IPS-18a (cell line): Measurements from ENCODE around the gene DYNLT4.
"Not testable (repeated sequence)": the region's sequence is repeated elsewhere in the genome, so short reads cannot be mapped to it uniquely, and the experiment has no call there.

Source experiments
- H3K27ac ChIP-seq: one replicate; pipeline ENCODE4 v1.5.1; 2013; ENCODE audit warnings: low read length
- H3K27me3 ChIP-seq: one replicate; pipeline ENCODE4 v1.6.1; 2013; ENCODE audit warnings: mild to moderate bottlenecking, low read length; ENCODE audit not compliant: control insufficient read depth, insufficient read depth
- H3K36me3 ChIP-seq: one replicate; pipeline ENCODE4 v1.6.1; 2013; ENCODE audit warnings: low read depth, low read length; ENCODE audit not compliant: control insufficient read depth
- H3K4me1 ChIP-seq: one replicate; pipeline ENCODE4 v1.6.1; 2013; ENCODE audit warnings: low read depth, low read length; ENCODE audit not compliant: control insufficient read depth
- H3K4me3 ChIP-seq: one replicate; pipeline ENCODE4 v1.5.1; 2013; ENCODE audit warnings: low read length
- H3K9ac ChIP-seq: one replicate; pipeline ENCODE4 v1.6.1; 2013; ENCODE audit warnings: mild to moderate bottlenecking, low read length, moderate library complexity
- H3K9me3 ChIP-seq: one replicate; pipeline ENCODE4 v1.6.1; 2013; ENCODE audit warnings: low read depth, low read length; ENCODE audit not compliant: control insufficient read depth

Gene DYNLT4

DNA sequence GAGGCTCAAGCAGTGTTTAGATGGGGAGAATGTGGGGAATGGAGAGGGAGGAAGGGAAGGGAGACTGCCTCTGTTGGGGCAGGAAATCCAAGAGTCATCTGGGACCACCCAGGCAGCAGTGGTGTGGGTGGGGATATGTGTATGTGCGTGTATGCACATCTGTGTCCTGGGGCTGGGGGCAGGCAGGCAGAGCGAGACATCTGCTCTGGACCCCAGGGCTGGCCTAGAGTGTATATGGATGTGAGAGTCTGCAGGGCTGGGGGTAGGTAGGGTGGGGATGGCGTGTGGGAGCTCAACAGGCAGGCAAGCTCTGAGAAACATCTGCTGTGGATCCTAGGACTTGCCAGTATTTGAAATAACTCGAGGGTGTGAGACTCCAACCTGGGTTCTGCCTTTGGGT lies 32.4 kb upstream of the DYNLT4 start:
- H3K9me3 ChIP-seq = no peaks in the 10 kb centered on the region

DNA sequence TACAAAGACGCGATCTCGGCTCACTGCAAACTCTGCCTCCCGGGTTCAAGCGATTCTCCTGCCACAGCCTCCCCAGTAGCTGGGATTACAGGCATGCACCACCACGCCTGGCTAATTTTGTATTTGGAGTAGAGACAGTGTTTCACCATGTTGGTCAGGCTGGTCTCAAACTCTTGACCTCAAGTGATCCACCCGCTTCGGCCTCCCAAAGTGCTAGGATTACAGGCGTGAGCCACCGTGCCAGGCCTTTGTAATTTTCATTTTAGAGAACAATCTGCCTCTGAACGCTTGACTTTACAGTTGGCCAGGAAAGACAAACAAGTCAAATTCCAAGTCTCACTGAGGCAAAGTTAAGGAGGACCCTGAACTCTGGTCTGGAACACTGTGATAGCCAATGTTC lies 31.1 kb upstream of the DYNLT4 start:
- H3K36me3 ChIP-seq, H3K4me1 ChIP-seq, H3K4me3 ChIP-seq, H3K27ac ChIP-seq, H3K9ac ChIP-seq, H3K9me3 ChIP-seq: not testable (repeated sequence)
- peaks cover 15% of the 10 kb centered on the region for H3K27me3 ChIP-seq

More for the DNA sequence above, 32.4 kb upstream of the DYNLT4 start:
- no peaks in the 10 kb centered on the region for H3K4me1 ChIP-seq
- H3K27me3 ChIP-seq = peaks cover 15% of the 10 kb centered on the region
- no peak overlapping the region for H3K27ac ChIP-seq
- no peaks in the 10 kb centered on the region for H3K36me3 ChIP-seq
- no peak overlapping the region for H3K4me3 ChIP-seq
- no peak overlapping the region for H3K9ac ChIP-seq

DNA sequence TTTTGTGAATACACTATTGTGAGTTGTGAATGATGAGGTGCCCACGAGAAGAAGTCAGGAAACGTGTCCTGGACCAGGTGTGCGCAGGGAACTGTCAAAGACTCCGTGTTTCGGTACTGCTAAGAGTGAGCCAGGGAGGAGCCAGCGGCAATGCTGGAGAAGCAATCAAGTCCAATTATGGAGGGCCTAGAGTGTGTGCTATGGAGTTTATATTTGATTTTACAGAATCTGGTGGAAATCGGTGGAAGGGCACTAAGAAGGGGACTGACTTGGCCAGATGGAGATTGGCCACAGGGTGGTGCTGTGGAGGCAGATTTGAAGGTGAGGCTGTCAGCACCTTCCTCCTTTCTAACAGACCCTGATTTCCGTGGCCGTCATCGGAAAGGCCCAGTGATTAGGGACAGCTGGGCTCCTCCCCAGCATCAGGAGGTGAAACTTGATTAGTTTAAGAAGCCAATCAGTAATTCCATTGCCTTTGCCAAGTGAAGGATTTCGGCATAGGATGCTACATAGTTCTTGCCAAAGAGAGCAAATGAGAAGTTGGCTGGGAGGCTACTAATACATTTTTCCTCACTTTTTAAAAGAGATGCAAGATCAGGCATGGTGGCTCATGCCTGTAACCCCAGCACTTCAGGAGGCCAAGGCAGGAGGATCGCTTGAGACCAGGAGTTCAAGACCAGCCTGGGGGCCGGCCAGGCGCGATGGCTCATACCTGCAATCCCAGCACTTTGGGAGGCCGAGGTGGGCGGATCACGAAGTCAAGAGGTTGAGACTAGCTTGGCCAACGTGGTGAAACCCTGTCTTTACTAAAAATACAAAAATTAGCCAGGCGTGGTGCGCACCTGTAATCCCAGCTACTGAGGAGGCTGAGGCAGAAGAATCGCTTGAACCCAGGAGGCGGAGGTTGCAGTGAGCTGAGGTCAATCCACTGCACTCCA lies 28.9 kb upstream of the DYNLT4 start:
- Histone ChIP-seq H3K4me1 (peaks cover 11% of the 10 kb centered on the region), H3K9me3 (no peaks in the 10 kb centered on the region), H3K27me3 (no peaks in the 10 kb centered on the region), H3K9ac (no peak overlapping the region), H3K4me3 (no peak overlapping the region), H3K36me3 (no peaks in the 10 kb centered on the region), H3K27ac (no peak overlapping the region)

DNA sequence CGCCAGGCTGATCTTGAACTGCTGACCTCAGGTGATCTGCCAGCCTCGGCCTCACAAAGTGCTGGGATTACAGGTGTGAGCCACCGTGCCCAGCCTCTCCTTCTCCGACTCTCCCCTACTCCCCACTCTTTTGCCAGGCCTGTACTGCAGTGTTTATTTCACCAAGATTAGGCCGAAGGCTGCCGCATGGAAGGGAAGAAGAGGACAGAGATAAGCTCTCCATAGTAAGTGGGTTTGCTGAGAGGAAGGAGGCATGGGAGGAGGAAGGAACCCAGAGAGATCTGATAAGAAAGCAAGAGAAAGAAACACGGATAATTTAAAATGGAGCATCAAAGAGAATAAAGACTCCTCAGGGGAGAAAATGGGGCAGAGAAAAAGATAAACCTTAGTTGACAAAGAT lies 27.2 kb upstream of the DYNLT4 start:
- no peaks in the 10 kb centered on the region for H3K9me3 ChIP-seq
- peaks cover 11% of the 10 kb centered on the region for H3K4me1 ChIP-seq
- no peak overlapping the region for H3K9ac ChIP-seq
- no peaks in the 10 kb centered on the region for H3K36me3 ChIP-seq
- no peak overlapping the region for H3K4me3 ChIP-seq
- no peak overlapping the region for H3K27ac ChIP-seq
- H3K27me3 ChIP-seq = no peaks in the 10 kb centered on the region

DNA sequence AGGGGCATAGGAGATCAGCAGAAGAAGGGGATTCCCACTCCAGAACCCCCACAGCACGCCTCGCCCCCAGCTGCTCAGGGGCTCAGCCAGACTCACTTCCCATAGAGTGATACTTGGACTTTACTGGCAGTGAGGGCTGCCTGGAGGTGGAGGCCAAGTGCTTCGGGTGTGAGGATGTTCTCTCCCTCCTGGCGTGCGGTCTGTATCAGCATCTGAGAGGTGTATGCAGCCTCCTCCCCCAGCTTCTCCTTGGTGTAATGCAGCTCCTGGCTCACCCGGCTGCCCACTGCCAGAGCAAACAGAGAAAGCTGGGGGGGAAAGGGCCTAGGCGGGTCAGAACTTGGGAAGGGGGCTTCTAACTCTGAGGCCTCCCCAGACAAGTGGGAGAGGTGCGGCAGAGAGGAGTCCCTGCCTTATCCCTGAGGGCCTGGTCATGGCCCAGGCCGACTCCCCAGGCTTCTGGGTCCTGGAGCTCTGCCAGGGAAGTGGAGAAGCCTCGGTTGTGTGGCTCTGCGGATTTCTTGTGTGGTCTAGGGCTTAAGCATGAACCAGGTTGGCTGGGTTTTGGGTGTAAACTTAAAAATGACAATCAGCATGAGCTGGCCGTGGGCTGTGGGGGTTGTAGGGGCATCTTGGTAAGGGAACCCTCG lies 25.0 kb upstream of the DYNLT4 start:
- no peak overlapping the region for H3K27ac ChIP-seq
- no peak overlapping the region for H3K9ac ChIP-seq
- H3K27me3 ChIP-seq = no peaks in the 10 kb centered on the region

DNA sequence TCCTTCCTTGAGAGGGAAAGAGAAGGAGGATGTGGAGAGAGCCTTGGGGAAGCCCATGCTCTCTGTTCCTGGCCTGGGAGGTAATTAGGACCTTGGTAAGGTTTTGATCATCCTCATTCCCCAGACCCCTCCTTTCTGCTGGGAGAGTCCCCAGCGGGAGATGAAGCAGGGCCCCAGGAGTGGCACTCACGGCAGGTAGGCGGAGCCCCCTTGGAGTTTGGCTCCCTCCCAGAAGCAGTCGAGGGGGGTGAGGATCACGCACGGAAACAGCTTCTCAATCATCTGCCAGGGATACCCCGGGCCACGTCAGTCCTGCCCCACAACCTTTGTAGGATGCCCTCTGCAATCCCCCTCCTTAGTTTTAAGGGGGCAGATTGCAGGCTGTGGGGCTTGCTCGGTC lies 24.4 kb upstream of the DYNLT4 start:
- Histone ChIP-seq H3K9ac (no peak overlapping the region), H3K4me3 (no peak overlapping the region), H3K9me3 (no peaks in the 10 kb centered on the region), H3K36me3 (no peaks in the 10 kb centered on the region), H3K4me1 (peaks cover 11% of the 10 kb centered on the region), H3K27ac (no peak overlapping the region), H3K27me3 (no peaks in the 10 kb centered on the region)

More for the DNA sequence above, 25.0 kb upstream of the DYNLT4 start:
- Histone ChIP-seq H3K36me3 (no peaks in the 10 kb centered on the region), H3K9me3 (no peaks in the 10 kb centered on the region), H3K4me3 (no peak overlapping the region), H3K4me1 (peaks cover 11% of the 10 kb centered on the region)

DNA sequence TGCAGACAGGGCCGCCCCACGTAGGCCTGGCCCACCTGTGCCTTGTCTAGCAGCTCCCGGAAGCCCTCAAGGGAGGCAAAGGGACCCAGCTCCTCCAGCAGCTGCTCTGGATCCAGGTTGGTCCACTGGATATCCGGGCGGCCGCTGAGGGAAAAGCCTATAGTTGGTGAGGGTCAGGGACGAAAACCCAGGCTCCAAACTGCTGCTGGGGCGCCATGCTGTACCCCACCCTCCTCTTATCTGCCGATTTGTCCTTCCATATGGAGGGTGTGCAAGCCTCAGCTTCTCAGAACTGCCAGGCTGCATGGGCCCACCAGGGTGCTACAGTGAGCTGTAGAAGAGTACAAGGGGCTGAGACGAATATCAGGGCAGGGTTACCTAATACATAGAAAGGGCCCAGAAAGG lies 23.8 kb upstream of the DYNLT4 start:
- H3K27ac ChIP-seq = no peak overlapping the region
- no peaks in the 10 kb centered on the region for H3K9me3 ChIP-seq
- peaks cover 11% of the 10 kb centered on the region for H3K4me1 ChIP-seq
- no peaks in the 10 kb centered on the region for H3K27me3 ChIP-seq
- H3K36me3 ChIP-seq = no peaks in the 10 kb centered on the region
- no peak overlapping the region for H3K9ac ChIP-seq
- no peak overlapping the region for H3K4me3 ChIP-seq

DNA sequence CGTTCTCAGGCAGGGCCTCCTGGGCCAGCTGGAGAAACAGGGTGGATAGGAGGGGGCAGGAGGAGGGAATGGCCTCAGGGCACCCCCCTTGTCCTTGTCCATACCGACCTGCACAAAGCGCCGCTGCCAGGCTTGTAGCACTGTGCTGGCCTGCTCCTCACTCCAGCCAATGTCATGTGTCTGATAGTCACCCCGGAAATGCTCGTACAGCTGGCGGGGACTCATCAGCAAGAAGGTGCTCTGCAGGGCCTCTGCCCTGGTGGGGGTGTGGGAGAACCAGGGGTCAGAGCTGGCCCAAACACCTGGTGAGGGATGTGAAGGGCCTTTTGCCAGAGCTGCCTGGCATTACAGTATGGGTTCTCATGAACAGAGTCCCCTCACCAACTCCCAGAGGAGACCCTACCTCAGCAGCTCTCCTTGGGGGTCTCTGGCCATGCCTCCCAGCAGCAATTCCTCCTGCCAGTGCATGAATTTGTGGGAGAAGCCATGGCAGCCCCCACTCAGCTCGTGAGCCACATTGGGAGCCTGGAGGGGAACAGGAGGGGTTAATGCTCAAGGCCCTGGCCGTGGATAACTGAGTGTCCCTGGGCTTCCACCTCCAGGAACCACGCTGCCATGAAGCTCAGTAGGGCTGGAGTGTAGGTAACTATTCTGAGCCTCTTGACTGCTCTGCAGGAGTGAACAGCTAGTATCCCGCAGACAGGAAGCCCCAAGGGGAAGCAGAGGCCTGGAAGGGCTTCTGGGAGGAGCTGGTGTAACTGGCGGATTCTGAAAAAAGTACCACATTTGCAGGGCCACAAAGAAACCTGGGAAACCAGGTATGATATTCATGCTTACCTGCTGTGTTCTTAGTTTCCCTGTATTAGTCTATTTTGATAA lies 22.6 kb upstream of the DYNLT4 start:
- H3K4me1 ChIP-seq = peaks cover 11% of the 10 kb centered on the region
- H3K27ac ChIP-seq = no peak overlapping the region
- H3K9ac ChIP-seq = no peak overlapping the region
- no peaks in the 10 kb centered on the region for H3K27me3 ChIP-seq
- H3K36me3 ChIP-seq = no peaks in the 10 kb centered on the region
- no peak overlapping the region for H3K4me3 ChIP-seq
- H3K9me3 ChIP-seq = no peaks in the 10 kb centered on the region

DNA sequence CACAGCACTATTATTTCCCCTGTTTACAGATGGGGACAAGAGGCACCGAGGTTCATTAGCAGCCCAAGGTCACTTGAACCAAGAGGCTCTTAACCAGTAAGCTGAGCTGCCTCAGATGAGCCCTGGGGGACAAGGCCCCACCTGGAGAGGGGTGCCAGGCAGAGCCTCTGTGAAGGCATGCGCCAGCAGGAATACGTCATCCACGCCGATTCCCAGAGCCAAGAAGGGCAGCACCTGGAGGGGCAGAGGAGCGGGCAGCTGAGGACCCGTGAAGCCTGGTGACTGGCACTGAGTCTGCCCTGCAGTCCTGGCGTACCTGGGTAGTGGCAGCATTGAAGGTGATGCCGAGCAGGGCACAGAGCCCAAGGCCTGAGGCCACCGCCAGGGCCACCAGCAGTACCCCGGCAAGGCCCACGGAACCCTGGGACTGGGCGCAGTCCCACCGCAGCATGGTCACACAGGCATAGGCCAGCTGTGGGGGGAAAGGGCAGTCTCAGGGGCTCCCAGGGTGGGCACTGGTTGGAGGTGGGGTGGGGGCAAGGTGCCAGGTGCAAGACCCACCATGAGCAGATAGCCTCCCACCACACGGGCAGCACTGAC lies 21.8 kb upstream of the DYNLT4 start:
- Histone ChIP-seq H3K27ac (no peak overlapping the region), H3K9ac (no peak overlapping the region), H3K27me3 (no peaks in the 10 kb centered on the region), H3K9me3 (no peaks in the 10 kb centered on the region), H3K4me1 (peaks cover 11% of the 10 kb centered on the region), H3K4me3 (no peak overlapping the region), H3K36me3 (no peaks in the 10 kb centered on the region)

DNA sequence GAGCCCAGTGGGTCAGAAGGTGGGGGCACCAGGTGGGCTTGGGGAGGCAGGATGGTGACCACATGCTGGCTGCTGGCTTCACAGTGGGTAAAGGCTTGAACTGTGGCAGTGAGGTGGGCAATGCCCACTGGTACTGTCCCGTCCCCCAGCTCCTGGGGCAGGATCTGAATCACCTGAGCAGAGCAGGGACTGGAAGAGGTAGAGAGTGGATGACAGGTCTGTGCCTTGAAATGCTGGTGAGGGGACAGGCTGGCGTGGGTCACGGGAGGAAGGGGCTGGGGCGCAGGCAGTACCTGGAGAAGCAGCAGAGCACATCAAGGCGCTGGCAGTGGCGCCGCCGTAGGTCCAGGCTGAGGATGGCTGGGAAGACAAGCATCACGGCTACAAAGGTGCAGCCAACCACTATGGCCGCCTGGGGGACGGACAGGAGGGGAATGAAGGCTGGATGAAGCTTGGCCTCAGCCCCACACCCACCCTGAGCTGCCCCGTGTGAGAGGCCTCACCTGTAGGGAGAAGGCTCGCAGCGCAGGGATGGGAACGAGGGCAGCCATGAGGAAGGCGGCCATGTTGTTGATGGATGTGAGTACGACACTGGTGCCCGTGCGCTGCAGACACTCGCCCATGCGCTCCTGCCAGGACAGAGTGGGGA lies 21.0 kb upstream of the DYNLT4 start:
- H3K27ac ChIP-seq = no peak overlapping the region
- H3K36me3 ChIP-seq = no peaks in the 10 kb centered on the region
- no peaks in the 10 kb centered on the region for H3K27me3 ChIP-seq
- H3K4me1 ChIP-seq = peaks cover 11% of the 10 kb centered on the region
- H3K4me3 ChIP-seq = no peak overlapping the region
- H3K9me3 ChIP-seq = no peaks in the 10 kb centered on the region
- no peak overlapping the region for H3K9ac ChIP-seq
